ENCODE measurements around the gene ZNF157.
"Not testable (repeated sequence)": the region's sequence is repeated elsewhere in the genome, so short reads cannot be mapped to it uniquely, and the experiment has no call there.

Gene ZNF157

GRCh38 chrX:47370278-47370677 lies at the start of gene ZNF157:
Gene ZNF157, plus strand, starts transcription at chrX:47370578. Its CDS starts 91 bp downstream, at chrX:47370669.
- no peak for DNase-seq (ENCODE audit: extremely low read depth in 1 of 2, low read depth in 1 of 2)

DNA sequence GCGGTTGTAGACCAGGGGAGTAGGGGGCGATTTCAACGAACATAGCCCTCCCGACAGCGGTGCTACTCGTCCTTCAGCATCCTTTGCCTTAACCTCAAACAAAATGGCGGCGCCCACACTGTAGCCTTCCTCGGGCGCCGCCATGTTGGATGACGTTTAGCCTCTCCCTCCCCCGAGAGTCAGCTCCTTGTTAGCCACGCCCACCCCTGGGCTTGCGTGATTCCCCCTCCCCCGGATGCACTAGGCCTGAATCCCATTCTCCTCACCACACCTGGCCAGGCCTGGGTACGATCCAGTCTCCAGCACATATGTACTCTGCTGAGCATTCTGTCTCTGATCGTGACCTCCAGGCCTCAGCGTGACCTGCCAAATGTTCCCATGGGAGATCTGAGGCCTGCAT lies 49.0 kb upstream of the ZNF157 start:
- DNase-seq (ENCODE audit: extremely low read depth in 1 of 2, low read depth in 1 of 2): no peak

DNA sequence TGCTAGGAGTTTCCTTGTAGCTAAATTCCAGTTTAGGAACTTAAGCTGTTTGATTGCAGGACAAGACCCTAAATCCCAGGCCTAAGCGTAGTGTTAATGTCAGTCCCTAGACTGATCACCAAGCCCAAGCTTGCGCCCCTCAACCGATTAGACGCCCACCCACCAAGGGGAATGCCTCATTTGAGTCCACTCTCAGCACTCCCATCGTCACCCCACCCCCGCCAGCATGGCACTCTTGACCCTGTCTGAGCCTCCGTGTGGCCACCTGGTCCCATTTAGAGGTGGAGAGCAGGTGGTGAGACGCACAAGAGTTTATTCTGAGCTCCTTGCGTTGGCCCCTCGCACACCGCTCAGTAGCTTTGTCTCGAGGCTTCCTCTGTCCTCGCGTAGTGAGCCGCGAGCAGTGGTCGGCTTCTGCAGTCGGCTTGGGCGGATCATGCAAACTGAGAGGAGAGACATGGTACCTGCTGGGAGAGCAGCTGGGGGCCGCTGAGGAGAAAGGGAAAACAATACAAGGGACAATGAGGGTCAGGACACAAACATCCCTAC lies 48.5 kb upstream of the ZNF157 start:
- no peak for DNase-seq (ENCODE audit: extremely low read depth in 1 of 2, low read depth in 1 of 2)

DNA sequence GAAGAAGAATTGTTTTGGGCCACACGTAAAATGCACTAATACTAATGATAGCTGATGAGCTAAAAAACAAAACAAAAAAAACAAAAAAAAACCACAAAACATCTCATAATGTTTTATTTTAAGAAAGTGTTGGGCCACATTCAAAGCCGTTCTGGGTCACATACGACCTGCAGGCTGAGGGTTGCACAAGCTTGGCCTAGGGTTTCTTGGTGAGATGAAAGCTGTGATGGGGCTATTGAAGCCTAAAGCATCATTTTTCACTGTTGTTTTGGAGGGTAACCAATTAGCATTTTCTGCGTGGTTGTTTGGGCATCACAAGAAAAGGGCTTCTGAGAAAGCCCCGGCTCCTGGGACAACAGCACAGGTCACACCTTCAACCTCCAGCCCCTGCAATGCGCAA lies 42.5 kb upstream of the ZNF157 start:
- DNase-seq (ENCODE audit: extremely low read depth in 1 of 2, low read depth in 1 of 2): no peak

GRCh38 chrX:47332729-47333128 lies 37.6 kb upstream of the ZNF157 start:
- not testable (repeated sequence) for DNase-seq (ENCODE audit: extremely low read depth in 1 of 2, low read depth in 1 of 2)

- DNase-seq (ENCODE audit: extremely low read depth in 1 of 2, low read depth in 1 of 2): no peak
Measured at GRCh38 chrX:47351706-47352105, 18.7 kb upstream of the ZNF157 start.

DNA sequence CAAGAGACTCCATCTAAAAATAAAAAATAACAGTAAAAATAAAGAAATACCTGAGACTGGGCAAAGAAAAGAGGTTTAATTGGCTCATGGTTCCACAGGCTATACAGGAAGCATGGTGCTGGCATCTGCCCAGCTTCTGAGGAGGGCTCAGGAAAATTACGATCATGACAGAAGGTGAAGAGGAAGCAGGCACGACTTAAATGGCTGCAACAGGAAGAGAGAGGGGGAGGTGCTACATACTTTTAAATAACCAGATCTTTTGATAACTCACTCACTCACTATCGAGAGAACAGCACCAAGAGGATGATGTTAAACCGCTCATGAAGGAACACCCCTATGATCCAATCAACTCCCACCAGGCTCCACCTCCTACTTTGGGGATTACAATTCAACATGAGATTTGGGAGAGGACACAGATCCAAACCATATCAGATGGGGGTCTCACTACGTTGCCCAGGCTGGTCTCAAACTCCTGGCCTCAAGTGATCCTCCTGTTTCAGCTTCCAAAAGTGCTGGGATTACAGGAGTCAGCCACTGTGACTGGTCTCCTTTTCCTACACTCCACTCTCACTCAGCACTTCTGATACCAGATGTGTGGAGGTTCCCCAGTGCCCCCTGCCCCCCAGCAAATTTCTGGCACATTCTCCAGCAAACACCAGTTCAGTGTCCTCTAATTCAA lies 11.9 kb upstream of the ZNF157 start:
- DNase-seq (ENCODE audit: extremely low read depth in 1 of 2, low read depth in 1 of 2): peak in 1 of 2 donors; percentile 3

GRCh38 chrX:47360423-47361179 lies 9.8 kb upstream of the ZNF157 start:
- no peak for DNase-seq (ENCODE audit: extremely low read depth in 1 of 2, low read depth in 1 of 2)

DNA sequence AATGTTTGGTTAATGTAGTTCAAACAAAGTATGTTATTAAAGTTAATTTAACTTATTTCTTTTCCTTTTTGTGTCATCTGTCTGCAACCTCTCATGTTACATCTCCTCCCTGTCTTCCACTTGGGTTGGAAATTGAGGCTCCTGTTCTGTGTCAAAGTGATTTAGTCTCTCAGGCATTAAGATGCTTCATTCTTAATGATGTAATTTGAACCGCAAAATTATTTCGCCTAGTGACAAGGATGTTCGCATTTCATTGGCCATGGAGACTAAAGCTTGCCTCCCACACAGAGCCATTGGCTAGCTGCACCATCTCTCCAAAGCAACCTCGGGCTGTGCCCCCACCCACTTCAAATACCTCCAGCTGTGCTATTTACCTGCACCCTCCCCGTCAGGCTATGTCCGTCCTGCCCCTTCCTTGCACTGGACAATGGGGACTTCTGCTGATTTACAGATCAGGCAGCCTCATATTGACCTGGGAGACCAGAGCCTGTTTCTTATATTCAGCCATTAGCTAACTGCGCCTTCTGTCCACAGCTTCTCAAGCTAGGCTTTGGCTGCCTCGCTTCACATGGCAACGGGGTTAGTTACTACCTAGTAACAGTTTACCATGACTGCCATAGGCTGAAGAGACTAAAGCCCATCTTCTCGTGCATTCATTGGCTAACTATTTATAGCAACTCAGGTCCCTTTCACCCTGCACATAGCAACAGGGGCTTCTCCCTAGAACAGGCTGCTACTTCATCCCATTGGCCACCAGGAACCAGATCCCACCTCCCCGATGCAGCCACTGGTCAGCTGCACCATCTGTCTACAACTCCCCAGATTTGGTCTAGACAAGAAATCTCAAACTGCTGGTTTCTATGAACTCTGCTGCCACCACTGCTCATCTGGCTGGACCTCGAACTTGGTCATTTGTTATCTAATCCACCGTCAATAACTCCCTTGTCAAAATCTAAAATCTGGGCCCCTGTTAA lies 8.6 kb upstream of the ZNF157 start:
- DNase-seq (ENCODE audit: extremely low read depth in 1 of 2, low read depth in 1 of 2): no peak

DNA sequence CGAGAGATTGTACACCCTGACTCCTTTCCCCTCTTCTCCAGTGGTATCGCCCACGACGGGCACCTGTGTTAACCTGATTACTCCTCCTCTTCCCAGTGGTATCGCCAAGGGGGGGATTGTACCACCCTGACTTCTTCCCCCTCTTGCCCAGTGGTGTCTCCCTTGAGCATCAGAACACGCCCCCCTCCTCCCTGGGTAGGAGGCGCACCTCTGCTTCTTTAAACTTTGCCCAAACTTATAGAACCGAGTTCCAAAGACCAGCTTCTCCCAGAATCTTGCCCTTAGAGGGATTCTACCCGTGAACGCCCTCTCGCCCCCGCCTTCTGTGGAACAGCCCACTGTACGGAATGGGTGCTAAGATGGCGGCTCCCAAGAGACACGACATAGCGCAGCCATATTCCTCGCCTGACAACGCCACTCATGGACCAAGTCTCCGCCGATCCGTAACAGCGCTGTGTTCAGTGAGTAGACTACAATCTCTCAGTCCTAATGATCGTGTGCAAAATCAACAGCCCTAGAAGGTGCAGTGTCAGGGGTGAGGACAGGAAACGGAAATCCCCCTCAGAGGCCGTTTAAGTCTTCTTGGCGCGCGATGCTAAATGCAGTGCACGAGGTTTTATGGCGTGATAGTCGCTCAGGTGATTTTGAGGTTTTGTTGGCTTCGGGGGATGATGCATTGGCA lies 4.2 kb upstream of the ZNF157 start:
- peak; percentile 52 to 55 for DNase-seq (ENCODE audit: extremely low read depth in 1 of 2, low read depth in 1 of 2)

DNA sequence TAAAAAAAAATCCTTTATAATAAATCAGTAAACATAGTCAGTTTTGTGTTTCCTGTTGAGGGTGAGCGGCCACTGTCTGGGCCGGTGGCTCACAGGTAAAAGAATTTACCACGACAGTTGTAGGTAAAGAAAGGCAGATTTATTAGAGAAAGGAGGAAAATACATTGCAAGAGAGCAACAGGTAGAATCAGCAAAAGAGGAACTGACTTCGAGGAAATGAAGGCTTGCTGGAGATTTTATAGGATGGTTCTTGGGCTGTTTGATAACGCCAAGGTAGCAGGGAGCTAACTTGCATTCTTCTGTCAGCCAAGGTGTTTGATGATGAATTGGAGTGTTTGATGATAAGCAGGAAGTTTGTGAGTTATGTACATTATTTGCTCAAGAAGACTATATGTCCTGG lies 2.8 kb downstream of the ZNF157 start:
- DNase-seq (ENCODE audit: extremely low read depth in 1 of 2, low read depth in 1 of 2): no peak

- peak; percentile 42 to 50 for DNase-seq (ENCODE audit: extremely low read depth in 1 of 2, low read depth in 1 of 2)
Measured at GRCh38 chrX:47380268-47380667, 9.9 kb downstream of the ZNF157 start.

DNA sequence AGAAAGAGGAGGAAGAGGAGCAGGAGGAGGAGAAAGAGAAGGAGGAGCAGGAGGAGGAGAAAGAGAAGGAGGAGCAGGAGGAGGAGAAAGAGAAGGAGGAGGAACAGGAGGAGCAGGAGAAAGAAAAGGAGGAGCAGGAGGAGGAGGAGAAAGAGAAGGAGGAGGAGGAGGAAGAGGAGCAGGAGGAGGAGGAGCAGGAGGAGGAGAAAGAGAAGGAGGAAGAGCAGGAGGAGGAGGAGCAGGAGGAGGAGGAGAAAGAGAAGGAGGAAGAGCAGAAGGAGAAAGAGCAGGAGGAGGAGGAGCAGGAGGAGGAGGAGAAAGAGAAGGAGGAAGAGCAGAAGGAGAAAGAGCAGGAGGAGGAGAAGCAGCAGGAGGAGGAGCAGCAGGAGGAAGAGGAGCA lies 10.5 kb downstream of the ZNF157 start:
- DNase-seq (ENCODE audit: extremely low read depth in 1 of 2, low read depth in 1 of 2): not testable (repeated sequence)

DNA sequence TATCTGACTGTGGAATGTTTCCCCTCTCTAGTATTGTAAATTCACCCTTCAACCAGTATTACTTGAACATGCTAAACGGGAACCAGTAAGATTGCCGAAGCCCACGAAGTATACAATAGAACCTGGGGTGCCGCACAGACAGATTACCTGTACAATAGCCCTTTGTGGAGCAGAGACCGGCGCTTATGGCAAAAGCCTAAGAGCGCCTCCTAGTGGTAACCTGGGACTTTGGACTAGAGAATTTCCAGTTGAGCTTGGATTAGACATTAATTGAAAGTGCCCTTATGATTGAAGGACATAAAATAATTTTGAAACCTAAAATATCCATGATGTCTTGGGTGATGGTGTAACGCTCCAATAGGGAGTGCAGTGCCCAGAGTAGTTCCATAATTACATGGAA lies 14.1 kb downstream of the ZNF157 start:
- peak; percentile 43 to 62 for DNase-seq (ENCODE audit: extremely low read depth in 1 of 2, low read depth in 1 of 2)

GRCh38 chrX:47390780-47391179 lies 20.4 kb downstream of the ZNF157 start:
- no peak for DNase-seq (ENCODE audit: extremely low read depth in 1 of 2, low read depth in 1 of 2)

DNA sequence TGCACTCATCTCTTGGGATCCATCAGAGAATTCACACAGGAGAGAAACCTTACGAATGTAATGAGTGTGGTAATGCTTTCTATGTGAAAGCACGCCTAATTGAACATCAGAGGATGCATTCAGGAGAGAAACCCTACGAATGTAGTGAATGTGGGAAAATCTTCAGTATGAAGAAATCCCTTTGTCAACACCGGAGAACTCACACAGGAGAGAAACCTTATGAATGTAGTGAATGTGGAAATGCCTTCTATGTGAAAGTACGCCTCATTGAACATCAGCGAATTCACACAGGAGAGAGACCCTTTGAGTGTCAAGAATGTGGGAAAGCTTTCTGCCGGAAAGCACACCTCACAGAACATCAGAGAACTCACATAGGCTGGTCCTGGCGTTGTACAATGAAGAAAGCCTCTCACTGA lies 42.8 kb downstream of the ZNF157 start:
- no peak for DNase-seq (ENCODE audit: extremely low read depth in 1 of 2, low read depth in 1 of 2)

- no peak for DNase-seq (ENCODE audit: extremely low read depth in 1 of 2, low read depth in 1 of 2)
Measured at GRCh38 chrX:47420265-47420664, 49.9 kb downstream of the ZNF157 start.

DNA sequence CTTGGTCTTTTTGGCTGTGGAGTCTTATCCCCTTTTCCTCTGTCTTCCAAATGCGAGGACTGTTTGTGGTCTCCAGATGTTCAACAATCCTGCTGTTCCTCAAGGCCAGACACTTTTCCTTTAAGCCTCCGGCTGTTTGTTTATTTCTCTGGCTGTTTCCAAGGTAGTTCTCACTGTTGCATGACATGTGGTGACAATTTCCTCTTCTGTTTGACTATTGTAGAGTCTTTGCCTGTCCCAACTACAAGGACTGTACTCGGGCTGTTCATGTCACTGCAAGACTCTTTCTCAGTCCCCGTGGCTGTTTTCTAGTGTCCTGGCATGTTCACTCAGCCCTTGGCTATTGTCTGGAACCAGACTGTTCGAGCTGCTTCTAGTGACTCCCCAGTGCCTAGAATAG lies 50.6 kb downstream of the ZNF157 start:
- DNase-seq (ENCODE audit: extremely low read depth in 1 of 2, low read depth in 1 of 2): no peak

GRCh38 chrX:47422444-47422843 lies 52.1 kb downstream of the ZNF157 start:
- no peak for DNase-seq (ENCODE audit: extremely low read depth in 1 of 2, low read depth in 1 of 2)

DNA sequence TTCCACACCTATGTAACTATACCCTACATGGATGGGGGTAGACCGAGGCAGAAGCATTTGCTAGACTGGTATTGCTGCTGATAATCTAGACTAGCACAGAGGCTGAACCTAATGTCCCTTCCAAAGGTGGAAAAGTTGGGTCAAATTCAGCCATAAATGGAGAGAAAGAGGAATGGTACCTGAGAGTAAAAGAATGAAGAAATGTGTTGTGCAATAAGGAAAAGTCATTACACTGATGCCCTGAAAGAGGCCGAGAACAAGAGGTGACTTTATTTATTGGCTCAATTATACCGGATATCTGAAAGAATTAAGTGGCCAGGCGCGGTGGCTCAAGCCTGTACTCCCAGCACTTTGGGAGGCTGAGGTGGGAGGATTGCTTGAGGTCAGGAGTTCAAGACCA lies 60.5 kb downstream of the ZNF157 start:
- DNase-seq (ENCODE audit: extremely low read depth in 1 of 2, low read depth in 1 of 2): no peak

Data from activated CD8-positive, alpha-beta memory T cell treated with anti-CD3 and anti-CD28 coated beads for 1 hour (primary cell).